Astrocyte of the spinal cord (primary cell): ENCODE measurements around the gene WHRN.

Experiments used
- DNase-seq: peaks from one replicate; pipeline ENCODE4 v3.0.0; 2011; ENCODE audit warnings: low read depth, low spot score
- H3K4me3 ChIP-seq: 2 replicates; pipeline ENCODE4 v1.5.1; 2011; ENCODE audit warnings: low read depth, mild to moderate bottlenecking, low read length, moderate library complexity
- CTCF ChIP-seq: IDR thresholded peaks from 2 replicates; pipeline ENCODE4 v1.5.1; 2012; ENCODE audit warnings: low read depth, mild to moderate bottlenecking, low read length, inconsistent platforms
- in situ Hi-C: cut with HindIII; loops from 2 replicates; pipeline ENCODE4 v1.10.0; 2017; ENCODE audit warnings: low sequenced_read_pairs

The WHRN gene

GRCh38 chr9:114446672-114447450 lies 58.4 kb downstream of the WHRN start:
- DNase-seq, result no peak
- in situ Hi-C loops, result no loop called here
- H3K4me3 ChIP-seq, result no peak overlapping the region
- no peak for TF ChIP-seq CTCF

- in situ Hi-C loops, result no loop called here
- no peak overlapping the region for H3K4me3 ChIP-seq
- TF ChIP-seq CTCF, result no peak
- peak; percentile 3 for DNase-seq
These were observed 59.2 kb downstream of the WHRN start for GRCh38 chr9:114446036-114446435.

- no peak for TF ChIP-seq CTCF
- in situ Hi-C loops, result no loop called here
- no peak for DNase-seq
- no peak overlapping the region for H3K4me3 ChIP-seq
These were observed 59.7 kb downstream of the WHRN start for GRCh38 chr9:114445616-114446015.

GRCh38 chr9:114442022-114442421 lies 63.3 kb downstream of the WHRN start:
- no peak for DNase-seq
- in situ Hi-C loops, result no loop called here
- H3K4me3 ChIP-seq, result no peak overlapping the region
- TF ChIP-seq CTCF, result no peak

- no peak for TF ChIP-seq CTCF
- in situ Hi-C loops, result no loop called here
- no peak overlapping the region for H3K4me3 ChIP-seq
- no peak for DNase-seq
These were observed 67.8 kb downstream of the WHRN start for GRCh38 chr9:114437401-114437893.

GRCh38 chr9:114434878-114435311 lies 70.4 kb downstream of the WHRN start:
- peak; percentile 73 for TF ChIP-seq CTCF
- DNase-seq, result peak; percentile 16
- in situ Hi-C loops, result no loop called here
- no peak overlapping the region for H3K4me3 ChIP-seq
